ENCODE results near the gene XPR1.

Gene XPR1

DNA sequence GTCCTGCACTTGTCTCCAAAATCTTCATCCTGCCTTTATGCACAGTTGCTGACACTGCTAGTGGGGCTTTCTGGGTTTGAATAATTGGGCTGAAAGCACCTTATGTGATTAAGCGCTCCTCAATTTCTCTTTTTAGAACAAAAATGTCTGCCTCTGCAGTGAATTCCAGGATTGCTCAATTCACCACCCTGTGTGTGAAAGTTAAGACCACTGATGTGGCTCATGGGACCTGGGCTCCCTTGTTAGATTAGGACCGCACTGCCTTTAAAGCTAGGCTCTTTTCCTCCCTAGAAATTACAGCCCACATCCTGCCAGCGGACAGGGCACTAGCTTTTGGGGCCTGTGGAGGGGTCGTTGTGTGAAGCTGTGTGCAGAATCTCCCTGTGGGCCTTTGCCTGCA, 299.7 kb downstream of the XPR1 start:
- Histone ChIP-seq H3K36me3 (ENCODE audit: control insufficient read depth in 2 of 2, insufficient read depth in 2 of 2, low read length in 2 of 2) (peaks cover 15 to 34% of the 10 kb centered on the region in 2 donors), H3K4me1 (ENCODE audit: control insufficient read depth, insufficient read depth, low read length) (peaks cover 32% of the 10 kb centered on the region), H3K9me3 (ENCODE audit: control insufficient read depth in 2 of 2, low read length in 2 of 2) (no peaks in the 10 kb centered on the region)

DNA sequence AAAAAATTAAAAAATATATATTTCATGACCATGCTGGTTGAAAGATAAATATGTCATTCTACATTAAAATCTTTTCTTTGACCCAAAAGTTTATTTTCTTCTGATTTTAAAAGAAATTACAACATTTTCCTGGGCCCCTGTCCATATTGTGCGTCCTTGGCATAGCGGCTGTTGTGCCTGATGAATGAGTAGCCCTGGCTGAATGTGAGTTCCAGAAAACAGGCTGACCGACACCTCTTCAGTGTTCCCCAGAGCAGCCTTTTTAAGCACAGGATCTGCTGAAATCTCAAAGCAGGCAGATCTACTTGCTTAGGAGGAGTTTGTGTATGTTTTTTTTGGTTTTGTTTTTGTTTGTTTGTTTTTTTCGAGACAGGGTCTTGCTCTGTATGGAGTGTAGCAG, 300.6 kb downstream of the XPR1 start:
- Histone ChIP-seq H3K27me3 (ENCODE audit: control insufficient read depth in 1 of 2, insufficient read depth in 2 of 2, low read length in 2 of 2) (no peaks in the 10 kb centered on the region), H3K4me3 (ENCODE audit: low read length in 2 of 2) (no peak overlapping the region), H3K9me3 (ENCODE audit: control insufficient read depth in 2 of 2, low read length in 2 of 2) (no peaks in the 10 kb centered on the region), H3K36me3 (ENCODE audit: control insufficient read depth in 2 of 2, insufficient read depth in 2 of 2, low read length in 2 of 2) (peaks cover 22 to 39% of the 10 kb centered on the region in 2 donors), H3K9ac (ENCODE audit: low read length in 2 of 2) (no peak overlapping the region), H3K4me1 (ENCODE audit: control insufficient read depth, insufficient read depth, low read length) (peaks cover 24% of the 10 kb centered on the region), H3K27ac (ENCODE audit: low read length) (no peak overlapping the region)

More for the DNA sequence above, 299.7 kb downstream of the XPR1 start:
- no peak overlapping the region for H3K9ac ChIP-seq (ENCODE audit: low read length in 2 of 2)
- H3K27me3 ChIP-seq (ENCODE audit: control insufficient read depth in 1 of 2, insufficient read depth in 2 of 2, low read length in 2 of 2) = no peaks in the 10 kb centered on the region
- no peak overlapping the region for H3K27ac ChIP-seq (ENCODE audit: low read length)
- no peak overlapping the region for H3K4me3 ChIP-seq (ENCODE audit: low read length in 2 of 2)

DNA sequence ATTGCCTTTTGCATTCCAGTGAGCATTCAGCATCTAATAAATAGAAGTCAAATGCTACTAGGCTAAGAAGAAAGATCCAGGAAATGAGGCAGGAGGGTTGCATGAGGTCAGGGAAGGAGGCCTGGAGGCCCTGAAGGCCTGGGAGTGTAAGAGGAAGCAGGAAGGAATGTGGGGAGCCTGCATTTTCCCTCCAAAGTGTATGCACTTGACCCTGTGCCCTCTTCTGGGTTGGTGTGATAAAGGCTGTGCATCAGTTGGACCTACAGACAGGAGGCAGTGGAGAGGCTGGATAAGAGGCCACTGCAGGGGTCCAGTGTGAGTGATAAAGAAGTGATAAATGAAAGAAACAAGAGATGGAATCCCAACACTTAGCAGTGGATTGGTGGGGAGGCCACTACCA, 301.3 kb downstream of the XPR1 start:
- H3K36me3 ChIP-seq (ENCODE audit: control insufficient read depth in 2 of 2, insufficient read depth in 2 of 2, low read length in 2 of 2) = peaks cover 29 to 40% of the 10 kb centered on the region in 2 donors
- H3K9ac ChIP-seq (ENCODE audit: low read length in 2 of 2) = no peak overlapping the region
- H3K9me3 ChIP-seq (ENCODE audit: control insufficient read depth in 2 of 2, low read length in 2 of 2) = no peaks in the 10 kb centered on the region
- no peaks in the 10 kb centered on the region for H3K27me3 ChIP-seq (ENCODE audit: control insufficient read depth in 1 of 2, insufficient read depth in 2 of 2, low read length in 2 of 2)
- no peak overlapping the region for H3K27ac ChIP-seq (ENCODE audit: low read length)
- peaks cover 16% of the 10 kb centered on the region for H3K4me1 ChIP-seq (ENCODE audit: control insufficient read depth, insufficient read depth, low read length)
- H3K4me3 ChIP-seq (ENCODE audit: low read length in 2 of 2) = no peak overlapping the region

DNA sequence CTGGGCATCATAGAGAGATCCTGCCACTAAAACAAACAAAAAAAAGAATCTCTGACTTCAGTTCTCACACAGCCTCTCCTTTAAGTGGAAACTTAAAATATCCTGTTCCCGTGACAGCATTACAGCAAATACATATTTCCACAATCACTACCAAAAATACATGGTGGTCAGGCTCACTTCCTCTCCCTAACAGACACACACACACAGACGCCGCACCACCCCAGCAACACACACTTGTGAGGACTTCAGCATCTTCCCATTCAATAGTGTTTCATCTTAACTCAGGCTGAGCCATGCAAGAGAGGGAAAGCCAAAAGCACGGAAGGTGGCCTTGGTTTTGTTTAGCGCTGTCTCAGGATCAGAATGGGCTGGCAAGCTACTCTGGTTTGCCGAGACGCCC, 302.7 kb downstream of the XPR1 start:
- H3K36me3 ChIP-seq (ENCODE audit: control insufficient read depth in 2 of 2, insufficient read depth in 2 of 2, low read length in 2 of 2) = peaks cover 43 to 47% of the 10 kb centered on the region in 2 donors
- H3K9me3 ChIP-seq (ENCODE audit: control insufficient read depth in 2 of 2, low read length in 2 of 2) = no peaks in the 10 kb centered on the region
- H3K4me1 ChIP-seq (ENCODE audit: control insufficient read depth, insufficient read depth, low read length) = peaks cover 2% of the 10 kb centered on the region
- H3K27ac ChIP-seq (ENCODE audit: low read length) = no peak overlapping the region
- no peaks in the 10 kb centered on the region for H3K27me3 ChIP-seq (ENCODE audit: control insufficient read depth in 1 of 2, insufficient read depth in 2 of 2, low read length in 2 of 2)
- no peak overlapping the region for H3K9ac ChIP-seq (ENCODE audit: low read length in 2 of 2)
- H3K4me3 ChIP-seq (ENCODE audit: low read length in 2 of 2) = no peak overlapping the region

DNA sequence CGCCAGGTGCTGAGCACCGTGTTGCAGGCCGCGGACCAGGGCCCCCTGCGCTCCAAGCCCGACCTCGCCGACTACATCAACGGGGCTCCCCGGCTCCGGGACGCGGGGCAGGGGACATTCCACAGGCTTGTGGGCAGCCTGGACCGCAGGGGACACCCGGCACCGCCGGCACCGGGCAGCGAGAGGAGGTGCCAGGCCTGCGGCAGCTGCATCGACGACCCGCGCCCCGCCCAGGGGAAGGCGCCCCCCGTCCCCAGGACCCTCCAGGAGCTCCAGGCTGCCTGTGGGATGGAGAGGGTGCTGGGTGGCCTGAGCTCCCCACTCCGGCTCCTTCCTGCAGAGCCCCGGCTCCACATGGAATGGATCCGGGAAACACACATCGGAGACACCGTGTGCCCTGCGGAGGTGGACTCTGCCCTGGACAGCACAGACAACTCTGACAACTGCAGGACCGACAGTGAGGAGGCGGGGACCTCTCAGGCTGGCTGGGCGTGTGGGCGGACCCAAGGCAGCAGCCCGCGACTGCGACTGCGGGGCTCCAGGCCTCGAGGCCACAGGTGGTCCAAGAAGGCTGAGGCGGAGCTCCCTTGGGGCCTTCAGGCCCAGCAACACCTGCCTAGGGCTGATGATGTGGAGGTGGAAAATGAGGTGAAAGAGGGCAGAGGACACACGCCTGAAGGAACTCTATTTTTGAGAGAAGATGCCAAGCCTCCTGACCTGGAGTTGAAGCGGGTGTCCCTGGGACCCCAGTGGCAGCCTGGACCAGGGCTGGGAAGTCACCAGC, 303.7 kb downstream of the XPR1 start:
- Histone ChIP-seq H3K9ac (ENCODE audit: low read length in 2 of 2) (no peak overlapping the region), H3K36me3 (ENCODE audit: control insufficient read depth in 2 of 2, insufficient read depth in 2 of 2, low read length in 2 of 2) (peaks cover 41 to 46% of the 10 kb centered on the region in 2 donors)

DNA sequence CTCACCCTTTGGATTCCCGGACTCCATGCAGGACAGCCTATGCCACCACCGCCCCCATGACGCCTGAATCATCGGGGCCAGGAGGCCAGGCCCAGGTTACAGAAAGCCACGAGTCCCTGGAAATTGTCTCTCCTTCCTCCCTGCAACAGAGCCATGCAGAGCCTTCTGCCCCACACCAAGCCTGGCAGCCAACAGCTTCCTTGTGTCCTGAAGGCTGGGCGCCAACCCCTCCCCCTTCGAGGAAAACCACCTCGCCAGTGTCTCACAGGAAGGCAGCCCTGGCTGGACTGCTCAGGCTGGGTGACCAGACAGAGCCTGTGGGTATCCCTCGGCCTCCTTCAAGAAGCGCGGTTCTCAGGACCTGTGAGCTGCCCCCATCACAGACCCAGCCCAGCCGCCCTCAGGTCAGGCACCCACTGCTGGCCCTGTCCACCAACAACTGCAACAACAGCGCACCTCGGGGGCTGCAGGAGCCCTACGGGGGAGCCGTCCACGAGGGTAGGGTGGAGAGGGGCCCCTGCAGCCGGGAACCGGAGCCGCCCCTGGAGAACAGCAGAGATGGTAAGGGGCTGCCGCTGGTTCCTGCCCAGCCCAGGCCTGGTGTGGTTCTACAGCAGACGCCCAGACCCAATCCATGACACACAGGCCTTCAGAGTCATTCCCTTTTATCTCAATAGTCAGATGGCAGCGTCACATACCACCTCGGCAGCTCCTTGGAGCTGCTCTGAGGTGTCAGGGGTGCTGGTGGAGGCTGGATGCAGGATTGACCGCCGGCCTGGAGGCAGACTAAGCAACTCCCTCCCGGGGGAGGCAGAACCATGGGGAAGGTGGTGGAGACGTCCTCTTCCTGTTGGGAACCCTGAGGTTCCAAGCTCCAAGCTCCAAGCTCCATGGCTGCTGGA, 304.5 kb downstream of the XPR1 start:
- Histone ChIP-seq H3K27me3 (ENCODE audit: control insufficient read depth in 1 of 2, insufficient read depth in 2 of 2, low read length in 2 of 2) (no peaks in the 10 kb centered on the region), H3K4me3 (ENCODE audit: low read length in 2 of 2) (no peak overlapping the region), H3K9ac (ENCODE audit: low read length in 2 of 2) (no peak overlapping the region), H3K27ac (ENCODE audit: low read length) (no peak overlapping the region), H3K36me3 (ENCODE audit: control insufficient read depth in 2 of 2, insufficient read depth in 2 of 2, low read length in 2 of 2) (peaks cover 42 to 48% of the 10 kb centered on the region in 2 donors), H3K9me3 (ENCODE audit: control insufficient read depth in 2 of 2, low read length in 2 of 2) (no peaks in the 10 kb centered on the region), H3K4me1 (ENCODE audit: control insufficient read depth, insufficient read depth, low read length) (no peaks in the 10 kb centered on the region)

More for the DNA sequence above, 303.7 kb downstream of the XPR1 start:
- Histone ChIP-seq H3K4me3 (ENCODE audit: low read length in 2 of 2) (no peak overlapping the region), H3K27ac (ENCODE audit: low read length) (no peak overlapping the region), H3K4me1 (ENCODE audit: control insufficient read depth, insufficient read depth, low read length) (no peaks in the 10 kb centered on the region), H3K27me3 (ENCODE audit: control insufficient read depth in 1 of 2, insufficient read depth in 2 of 2, low read length in 2 of 2) (no peaks in the 10 kb centered on the region), H3K9me3 (ENCODE audit: control insufficient read depth in 2 of 2, low read length in 2 of 2) (no peaks in the 10 kb centered on the region)

DNA sequence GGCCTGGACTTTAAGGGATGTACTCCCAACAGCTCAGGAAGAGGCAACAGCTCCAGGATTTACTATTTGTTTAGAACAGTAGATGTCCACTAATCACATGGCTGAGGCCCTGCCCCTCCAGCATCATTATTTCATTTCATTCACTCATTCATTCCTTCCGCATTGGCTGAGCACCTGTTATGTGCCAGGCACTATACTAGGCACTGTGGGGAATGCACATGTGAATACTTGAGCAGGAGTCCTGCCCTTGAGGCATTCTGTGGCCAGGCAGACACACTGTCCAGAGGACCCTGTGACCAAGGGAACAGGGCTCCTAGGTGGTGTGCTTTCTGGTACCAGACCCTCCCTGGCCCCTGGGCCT, 305.2 kb downstream of the XPR1 start:
- Histone ChIP-seq H3K9me3 (ENCODE audit: control insufficient read depth in 2 of 2, low read length in 2 of 2) (no peaks in the 10 kb centered on the region), H3K4me3 (ENCODE audit: low read length in 2 of 2) (no peak overlapping the region), H3K27me3 (ENCODE audit: control insufficient read depth in 1 of 2, insufficient read depth in 2 of 2, low read length in 2 of 2) (no peaks in the 10 kb centered on the region), H3K4me1 (ENCODE audit: control insufficient read depth, insufficient read depth, low read length) (no peaks in the 10 kb centered on the region), H3K9ac (ENCODE audit: low read length in 2 of 2) (no peak overlapping the region), H3K27ac (ENCODE audit: low read length) (no peak overlapping the region), H3K36me3 (ENCODE audit: control insufficient read depth in 2 of 2, insufficient read depth in 2 of 2, low read length in 2 of 2) (peaks cover 42 to 48% of the 10 kb centered on the region in 2 donors)

DNA sequence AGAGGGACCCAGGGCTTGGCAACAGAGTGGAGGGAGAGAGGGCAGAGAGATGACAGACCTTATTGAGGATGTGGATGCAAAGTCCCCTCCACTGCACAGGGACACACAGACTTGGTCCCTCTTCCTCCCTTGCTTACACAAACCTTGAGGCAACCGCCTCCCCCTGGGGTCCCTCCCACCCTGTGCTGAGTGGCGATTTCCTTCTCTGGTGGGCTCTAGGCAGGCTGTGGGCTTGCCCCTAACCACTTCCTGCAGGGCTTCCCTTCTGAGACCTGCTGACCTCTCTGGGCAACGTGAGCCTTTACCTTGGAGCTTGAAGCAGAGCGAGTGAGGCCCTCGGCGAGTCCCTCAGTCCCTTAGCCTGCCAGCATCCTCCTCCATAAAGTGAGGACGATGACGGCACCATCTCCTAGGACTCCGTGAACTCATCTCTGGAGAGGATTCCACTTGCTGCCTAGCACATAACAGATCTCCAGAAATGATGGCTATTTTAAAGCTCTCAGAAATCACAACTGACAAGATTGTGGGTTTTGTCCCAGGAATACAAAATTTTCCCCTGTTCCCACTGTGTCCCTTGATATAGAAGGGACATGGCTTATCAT, 305.9 kb downstream of the XPR1 start:
- no peak overlapping the region for H3K27ac ChIP-seq (ENCODE audit: low read length)
- no peak overlapping the region for H3K4me3 ChIP-seq (ENCODE audit: low read length in 2 of 2)
- H3K9ac ChIP-seq (ENCODE audit: low read length in 2 of 2) = no peak overlapping the region
- no peaks in the 10 kb centered on the region for H3K4me1 ChIP-seq (ENCODE audit: control insufficient read depth, insufficient read depth, low read length)
- H3K27me3 ChIP-seq (ENCODE audit: control insufficient read depth in 1 of 2, insufficient read depth in 2 of 2, low read length in 2 of 2) = no peaks in the 10 kb centered on the region
- H3K36me3 ChIP-seq (ENCODE audit: control insufficient read depth in 2 of 2, insufficient read depth in 2 of 2, low read length in 2 of 2) = peaks cover 49 to 54% of the 10 kb centered on the region in 2 donors
- no peaks in the 10 kb centered on the region for H3K9me3 ChIP-seq (ENCODE audit: control insufficient read depth in 2 of 2, low read length in 2 of 2)

DNA sequence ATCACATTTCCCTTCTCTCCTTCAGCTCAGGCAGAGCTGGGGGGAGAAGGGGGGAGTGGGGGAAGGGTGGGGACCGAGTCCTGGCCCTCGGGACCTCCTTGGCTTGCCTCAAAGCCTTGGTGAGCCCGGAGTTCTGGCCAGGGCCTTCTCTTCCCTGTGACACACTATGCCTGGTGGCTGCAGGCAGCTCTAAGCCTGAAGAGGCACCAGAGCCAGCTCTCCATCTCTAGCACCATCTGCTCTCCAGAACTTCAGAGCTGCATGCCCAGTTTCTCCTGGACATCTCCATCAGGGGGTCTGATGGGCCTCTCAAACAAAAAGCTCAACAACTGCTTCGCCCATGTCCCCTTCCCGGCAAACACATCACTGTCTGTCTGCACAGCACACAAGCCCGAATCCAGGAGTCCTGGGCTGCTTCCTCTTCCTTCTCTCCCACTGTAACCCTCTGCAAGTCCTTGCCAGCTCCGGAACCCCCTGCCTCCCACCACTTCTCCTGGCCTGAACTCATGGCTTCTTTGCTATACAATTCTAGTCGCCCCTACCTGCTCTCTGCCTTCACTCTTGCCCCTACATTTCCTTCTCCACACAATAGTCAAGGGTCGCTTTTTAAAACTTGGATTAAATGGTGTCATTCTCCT, 307.4 kb downstream of the XPR1 start:
- no peaks in the 10 kb centered on the region for H3K9me3 ChIP-seq (ENCODE audit: control insufficient read depth in 2 of 2, low read length in 2 of 2)
- H3K9ac ChIP-seq (ENCODE audit: low read length in 2 of 2) = no peak overlapping the region
- no peak overlapping the region for H3K4me3 ChIP-seq (ENCODE audit: low read length in 2 of 2)
- H3K36me3 ChIP-seq (ENCODE audit: control insufficient read depth in 2 of 2, insufficient read depth in 2 of 2, low read length in 2 of 2) = peaks cover 52 to 55% of the 10 kb centered on the region in 2 donors
- no peak overlapping the region for H3K27ac ChIP-seq (ENCODE audit: low read length)
- no peaks in the 10 kb centered on the region for H3K4me1 ChIP-seq (ENCODE audit: control insufficient read depth, insufficient read depth, low read length)
- H3K27me3 ChIP-seq (ENCODE audit: control insufficient read depth in 1 of 2, insufficient read depth in 2 of 2, low read length in 2 of 2) = no peaks in the 10 kb centered on the region

DNA sequence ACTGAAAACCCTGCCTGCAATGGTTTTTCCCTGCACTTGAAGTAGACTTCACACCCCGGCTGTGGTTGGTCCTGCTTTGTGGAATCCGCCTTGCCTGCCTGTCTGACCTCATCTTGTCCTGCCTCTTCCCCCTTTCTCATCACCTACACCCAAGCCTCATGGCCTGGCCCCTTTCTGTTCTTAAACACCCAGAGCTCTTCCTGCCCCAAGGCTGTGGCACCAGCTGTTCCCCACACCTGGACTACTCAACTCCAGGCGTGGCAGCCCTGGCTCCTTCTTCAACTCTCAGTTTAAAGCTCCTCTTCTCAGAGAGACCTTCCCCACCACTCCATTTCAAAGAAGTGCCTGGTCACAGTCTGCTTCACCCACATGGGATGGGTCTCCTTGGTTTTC, 307.9 kb downstream of the XPR1 start:
- H3K4me3 ChIP-seq (ENCODE audit: low read length in 2 of 2) = no peak overlapping the region
- H3K9ac ChIP-seq (ENCODE audit: low read length in 2 of 2) = no peak overlapping the region
- no peaks in the 10 kb centered on the region for H3K9me3 ChIP-seq (ENCODE audit: control insufficient read depth in 2 of 2, low read length in 2 of 2)
- no peaks in the 10 kb centered on the region for H3K27me3 ChIP-seq (ENCODE audit: control insufficient read depth in 1 of 2, insufficient read depth in 2 of 2, low read length in 2 of 2)
- no peak overlapping the region for H3K27ac ChIP-seq (ENCODE audit: low read length)
- H3K36me3 ChIP-seq (ENCODE audit: control insufficient read depth in 2 of 2, insufficient read depth in 2 of 2, low read length in 2 of 2) = peaks cover 53 to 60% of the 10 kb centered on the region in 2 donors
- H3K4me1 ChIP-seq (ENCODE audit: control insufficient read depth, insufficient read depth, low read length) = no peaks in the 10 kb centered on the region
